HG03354 (cell line): ENCODE data around the gene GJA4.
"Not testable (repeated sequence)": the region's sequence is repeated elsewhere in the genome, so short reads cannot be mapped to it uniquely, and the experiment has no call there.

Source experiments
- ATAC-seq: cut with Tn5 transposase; IDR thresholded peaks from one replicate; pipeline ENCODE4 v1.9.1; 2021; ENCODE audit warnings: mild to moderate bottlenecking; ENCODE audit not compliant: unreplicated experiment, poor library complexity, severe bottlenecking

GJA4 gene

GRCh38 chr1:34786521-34787325, 6.1 kb upstream of the GJA4 start:
- ATAC-seq, result no peak

- ATAC-seq, result no peak
Observed at GRCh38 chr1:34787461-34788420, 5.1 kb upstream of the GJA4 start.

GRCh38 chr1:34790985-34791384, 1.8 kb upstream of the GJA4 start:
- ATAC-seq, result no peak

GRCh38 chr1:34792424-34792823, 375 bp upstream of the GJA4 start:
- no peak for ATAC-seq

- ATAC-seq, result no peak
Observed at GRCh38 chr1:34794001-34794789, 1.4 kb downstream of the GJA4 start.

GRCh38 chr1:34794790-34795180, 2.0 kb downstream of the GJA4 start:
- no peak for ATAC-seq

- no peak for ATAC-seq
Observed at GRCh38 chr1:34795916-34796315, 3.1 kb downstream of the GJA4 start.

- peak; percentile 78 for ATAC-seq
Observed at GRCh38 chr1:34796990-34797389, 4.2 kb downstream of the GJA4 start.

GRCh38 chr1:34800214-34800613, 7.4 kb downstream of the GJA4 start:
- no peak for ATAC-seq

- no peak for ATAC-seq
Observed at GRCh38 chr1:34803770-34804169, 11.0 kb downstream of the GJA4 start.

- ATAC-seq, result no peak
Observed at GRCh38 chr1:34806396-34806795, 13.6 kb downstream of the GJA4 start.

GRCh38 chr1:34808051-34808810, 15.4 kb downstream of the GJA4 start:
- no peak for ATAC-seq

GRCh38 chr1:34810781-34811180, 18.0 kb downstream of the GJA4 start:
- not testable (repeated sequence) for ATAC-seq

GRCh38 chr1:34816332-34816731, 23.5 kb downstream of the GJA4 start:
- ATAC-seq, result no peak

- ATAC-seq, result no peak
Observed at GRCh38 chr1:34816778-34817177, 24.0 kb downstream of the GJA4 start.

- ATAC-seq, result not testable (repeated sequence)
Observed at GRCh38 chr1:34818862-34819261, 26.1 kb downstream of the GJA4 start.

- ATAC-seq, result no peak
Observed at GRCh38 chr1:34822202-34822601, 29.4 kb downstream of the GJA4 start.

- ATAC-seq, result no peak
Observed at GRCh38 chr1:34824817-34825454, 32.1 kb downstream of the GJA4 start.
